GM21717 (cell line): ENCODE results near the gene IL18RAP.

Experiments used
- ATAC-seq: cut with Tn5 transposase; IDR thresholded peaks from one replicate; pipeline ENCODE4 v1.9.1; 2021; ENCODE audit warnings: mild to moderate bottlenecking, moderate library complexity; ENCODE audit not compliant: unreplicated experiment

Gene IL18RAP

GRCh38 chr2:102451968-102452367, 29.0 kb downstream of the IL18RAP start:
- ATAC-seq, result no peak

GRCh38 chr2:102453501-102453900, 30.5 kb downstream of the IL18RAP start:
- ATAC-seq, result no peak

GRCh38 chr2:102455061-102455670, 32.2 kb downstream of the IL18RAP start:
- ATAC-seq, result no peak

DNA sequence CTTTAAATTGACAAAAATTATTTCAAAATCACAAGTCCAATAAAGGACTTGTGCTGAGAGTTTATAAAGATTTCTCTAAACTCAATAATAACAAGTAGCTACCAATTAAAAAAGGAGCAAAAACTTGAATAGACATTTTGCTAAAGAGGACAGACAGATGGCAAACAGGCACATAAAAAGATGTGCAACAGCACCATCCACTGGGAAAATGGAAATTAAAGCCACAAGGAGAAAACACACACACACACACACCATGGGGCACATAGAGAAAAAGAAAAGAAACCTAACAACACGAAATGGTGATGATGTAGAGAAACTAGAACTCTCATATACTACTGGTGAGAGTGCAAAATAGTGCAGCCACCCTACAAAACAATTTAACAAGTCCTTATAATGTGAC, 37.5 kb downstream of the IL18RAP start:
- ATAC-seq, result no peak

DNA sequence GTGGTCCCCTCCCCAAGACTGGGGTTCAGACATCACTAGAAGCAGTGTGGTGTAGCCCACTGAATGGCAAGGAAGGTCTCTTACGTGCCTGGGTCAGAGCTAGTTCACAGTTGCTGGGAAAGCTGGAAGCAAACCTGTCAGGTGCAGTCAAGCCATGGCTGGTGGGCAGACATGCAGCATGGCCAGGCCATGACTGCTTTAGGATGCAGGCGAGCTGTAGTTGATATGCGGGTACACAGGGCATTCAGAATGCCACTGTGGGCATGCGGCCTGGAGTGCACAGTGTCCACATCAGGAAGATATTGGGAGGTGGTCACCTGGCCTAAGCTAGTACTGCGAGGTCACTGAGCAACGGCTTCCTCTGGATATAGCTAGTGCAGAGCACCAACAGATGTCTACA, 38.2 kb downstream of the IL18RAP start:
- ATAC-seq, result no peak

DNA sequence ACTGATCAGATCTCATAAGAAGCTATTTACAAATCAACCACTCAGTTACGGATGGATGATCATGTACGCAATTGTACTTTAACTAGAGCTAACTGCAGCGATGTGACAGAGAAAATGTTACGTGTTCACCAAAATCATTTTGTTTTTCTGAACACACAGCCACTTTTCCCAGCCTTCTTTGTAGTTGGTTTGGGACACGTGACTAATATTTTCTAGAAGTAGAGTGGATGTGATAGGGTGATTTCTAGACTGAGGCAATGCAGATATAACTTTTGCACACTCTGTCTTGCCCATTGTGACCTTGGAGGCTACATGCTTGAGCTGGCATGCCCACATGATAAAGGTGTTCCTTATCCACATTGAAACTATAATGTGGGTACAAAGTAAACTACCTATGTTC, 40.2 kb downstream of the IL18RAP start:
- ATAC-seq, result no peak

GRCh38 chr2:102470168-102470567, 47.2 kb downstream of the IL18RAP start:
- ATAC-seq, result no peak

GRCh38 chr2:102473020-102473419, 50.1 kb downstream of the IL18RAP start, which contains the start of gene SLC9A4:
Gene SLC9A4 (plus strand): TSS chr2:102473226. CDS start chr2:102473760, 534 bp downstream.
- ATAC-seq, result no peak

- ATAC-seq, result no peak
Observed at GRCh38 chr2:102473631-102474030, 50.7 kb downstream of the IL18RAP start.

DNA sequence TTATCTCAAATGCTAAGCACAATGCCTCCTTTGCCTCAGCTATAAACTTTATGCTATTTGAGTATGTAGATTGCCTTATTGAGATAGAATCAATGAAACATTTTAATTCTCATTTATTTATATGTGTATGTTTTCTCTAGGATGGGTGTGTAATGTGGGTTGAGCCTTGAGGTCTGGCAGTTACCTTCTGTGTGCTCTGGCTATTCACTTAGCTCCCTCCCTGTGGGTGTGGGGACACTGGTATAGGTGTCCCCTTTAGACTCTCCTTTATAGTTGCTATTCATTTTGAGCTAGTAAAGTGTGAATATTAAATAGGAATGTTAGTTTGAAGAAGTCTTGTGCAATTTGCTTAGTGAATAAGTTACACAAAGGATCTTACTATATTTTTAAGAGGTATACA, 51.8 kb downstream of the IL18RAP start:
- no peak for ATAC-seq

GRCh38 chr2:102478686-102479470, 55.9 kb downstream of the IL18RAP start:
- no peak for ATAC-seq

- no peak for ATAC-seq
Observed at GRCh38 chr2:102480285-102481195, 57.6 kb downstream of the IL18RAP start.

DNA sequence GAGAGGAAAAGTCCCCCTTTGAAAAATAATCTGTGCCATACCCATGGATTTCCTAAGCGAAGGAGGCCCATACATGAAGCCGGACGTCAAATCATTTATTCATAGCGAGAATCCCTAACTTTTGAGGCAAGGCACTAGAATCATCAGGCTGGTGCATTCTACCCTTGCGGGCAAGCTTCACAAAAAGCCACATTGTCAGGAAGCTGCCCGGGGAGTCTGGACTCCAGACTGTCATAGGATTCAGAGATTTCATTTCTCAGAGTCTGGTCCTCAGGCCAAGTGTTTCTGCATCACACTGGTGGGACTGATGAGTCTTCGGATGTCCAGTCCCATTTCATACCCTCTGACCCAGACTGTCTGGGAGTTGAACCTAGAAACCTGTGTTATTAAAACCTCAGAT, 59.0 kb downstream of the IL18RAP start:
- ATAC-seq, result no peak

GRCh38 chr2:102483086-102483485, 60.1 kb downstream of the IL18RAP start:
- no peak for ATAC-seq

DNA sequence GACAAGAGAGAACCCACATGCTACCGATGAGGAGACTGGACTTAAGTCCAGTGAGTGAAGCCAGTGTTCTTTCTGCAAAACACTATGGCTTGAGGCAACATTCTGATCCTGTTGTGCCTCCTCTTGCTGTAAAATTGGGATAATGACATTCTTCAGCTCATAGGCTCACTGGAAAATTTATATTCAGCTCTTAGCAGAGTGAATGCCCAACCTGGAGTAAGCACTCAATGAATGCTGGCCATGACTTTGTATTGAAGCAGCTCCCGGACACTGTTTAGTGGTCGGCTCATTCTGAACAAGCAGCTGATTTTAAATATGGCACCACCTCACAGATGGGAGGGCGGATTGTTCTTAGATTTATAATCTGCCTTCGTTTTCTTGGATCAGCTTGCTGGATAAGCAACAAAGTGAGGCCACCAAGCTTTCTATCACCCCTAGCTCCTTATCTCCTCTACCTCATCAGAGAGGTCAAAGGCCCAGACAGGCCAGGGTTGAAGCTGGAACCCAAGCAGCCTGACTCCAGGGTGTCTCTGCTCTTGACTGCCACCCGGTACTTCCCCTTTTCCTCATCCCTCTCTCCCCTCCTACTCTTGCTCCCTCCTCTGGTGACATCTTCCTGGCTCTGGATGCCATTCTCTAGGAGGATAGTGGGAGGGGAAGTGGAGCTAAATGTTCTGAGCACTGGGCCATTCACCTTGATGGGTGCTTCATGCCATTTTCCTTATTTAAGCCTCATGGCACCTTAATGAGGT, 61.5 kb downstream of the IL18RAP start:
- ATAC-seq, result no peak

DNA sequence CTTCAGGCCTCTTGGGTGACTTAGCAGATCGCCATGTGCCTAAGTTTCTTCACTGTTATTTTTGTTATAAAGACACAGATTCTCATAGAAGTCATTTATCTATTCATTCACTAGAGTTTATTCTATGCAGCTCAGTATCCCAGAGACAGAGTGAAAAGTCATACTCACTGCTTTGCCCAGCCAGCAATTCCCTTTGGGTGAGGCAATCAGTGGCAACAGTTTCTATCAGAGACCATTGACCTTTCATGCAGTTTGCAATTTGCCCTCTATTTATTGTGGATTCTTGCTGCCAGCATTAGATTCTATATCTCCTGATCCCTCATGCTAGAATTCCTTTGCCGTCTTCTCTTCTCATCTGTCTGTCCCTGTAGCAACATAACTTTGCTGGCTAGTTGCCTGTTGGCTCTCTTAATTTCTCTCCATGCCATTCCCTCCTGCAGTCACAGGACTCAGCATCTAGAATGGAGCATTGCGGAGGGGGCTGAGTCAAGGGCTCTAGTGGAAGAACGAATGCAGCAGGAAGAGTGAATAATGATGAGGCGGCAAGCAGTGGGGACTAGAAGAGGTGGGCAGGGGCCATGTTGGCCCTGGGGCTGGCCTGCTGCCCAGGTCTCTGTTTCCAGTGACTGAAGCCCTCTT, 62.3 kb downstream of the IL18RAP start:
- ATAC-seq, result no peak

DNA sequence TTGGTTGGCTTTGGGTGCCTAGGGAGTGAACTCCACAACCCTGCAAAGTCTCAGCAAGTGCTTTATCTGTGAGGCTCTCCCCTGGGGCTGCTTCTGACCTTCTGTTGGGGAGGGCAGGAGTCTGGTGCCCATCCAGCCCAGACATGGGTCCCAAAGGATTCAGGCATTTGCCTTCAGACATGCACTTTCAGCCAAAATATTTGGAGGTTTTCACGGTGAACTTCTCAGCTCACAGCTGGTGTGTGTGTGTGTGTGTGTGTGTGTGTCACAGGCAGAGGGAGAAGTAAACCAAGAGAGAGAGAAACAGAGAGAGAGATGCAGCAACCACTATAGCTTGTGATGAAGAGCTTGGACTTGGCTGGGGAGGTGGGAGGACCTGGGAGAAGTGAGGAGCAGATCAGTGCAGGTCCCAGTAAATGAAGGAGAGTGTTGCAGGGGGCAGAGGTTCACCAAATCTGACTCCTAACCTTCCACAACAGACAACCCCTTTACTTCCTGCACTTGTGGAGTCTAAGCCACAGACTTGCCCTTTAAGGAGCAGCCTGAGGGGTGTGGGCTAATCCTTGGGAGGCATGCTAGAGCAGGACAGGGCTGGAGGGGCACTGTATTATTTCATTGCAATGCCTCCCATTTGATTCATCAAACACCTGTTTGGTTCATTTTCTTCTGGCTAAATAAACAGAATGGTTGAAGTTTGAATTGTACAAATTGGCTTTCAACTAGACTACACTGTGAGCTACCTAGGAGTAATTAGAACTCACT, 64.2 kb downstream of the IL18RAP start:
- ATAC-seq, result no peak

DNA sequence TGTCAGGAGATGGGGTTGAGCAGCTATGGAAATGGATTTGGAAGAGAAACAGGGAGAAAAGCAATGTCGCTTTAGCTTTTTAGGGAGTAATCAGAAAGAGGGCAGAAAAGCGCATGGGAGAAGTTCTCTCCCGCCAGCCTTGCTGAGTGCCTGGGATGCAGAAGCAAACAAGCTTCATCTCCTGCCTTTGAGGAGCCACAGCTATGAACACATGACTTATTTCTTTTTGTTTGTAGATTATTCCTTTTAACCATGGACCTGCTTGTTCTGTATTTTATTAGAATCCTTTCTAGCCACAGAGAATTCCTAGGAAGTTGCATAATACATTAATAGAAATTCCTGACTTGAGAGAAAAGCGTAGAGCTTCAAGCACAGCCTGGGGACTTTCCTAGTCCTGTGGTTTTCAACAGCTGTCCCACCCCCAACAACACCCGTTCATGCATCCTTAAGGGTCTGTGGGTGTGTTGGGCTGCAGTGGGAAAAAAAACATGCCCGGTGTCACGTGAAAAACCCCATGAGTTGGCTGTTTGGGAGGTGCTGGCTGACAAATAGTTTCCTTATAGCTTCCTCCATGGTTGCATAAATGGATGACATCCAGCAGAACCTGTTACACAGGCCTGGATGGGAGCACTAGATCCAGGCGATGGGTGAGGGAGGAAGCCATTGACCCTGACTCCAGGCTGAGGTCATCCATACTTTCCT, 65.0 kb downstream of the IL18RAP start:
- ATAC-seq, result no peak

DNA sequence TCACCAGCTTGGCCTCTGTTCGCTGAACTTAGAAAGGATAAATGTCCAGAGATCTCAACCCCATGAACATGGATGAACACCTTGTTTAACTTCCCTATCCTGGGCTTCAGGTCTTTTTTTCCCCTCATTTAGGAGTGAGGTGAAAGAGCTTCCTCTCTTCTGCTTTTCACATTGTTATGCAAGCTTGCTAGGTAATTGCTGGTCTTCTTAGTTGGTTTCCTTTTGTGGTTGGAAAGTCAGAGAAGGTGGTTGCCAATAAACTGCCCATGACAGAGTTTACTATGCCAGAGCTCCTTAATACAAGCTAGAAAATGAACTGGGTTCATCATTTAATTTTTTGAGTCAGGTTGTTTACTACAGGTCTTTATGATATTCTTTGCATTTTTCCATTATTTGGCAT, 66.7 kb downstream of the IL18RAP start:
- no peak for ATAC-seq
